ENCODE data around the gene GP9.

The GP9 gene

GRCh38 chr3:129028866-129029265 is 31.7 kb upstream of the GP9 start:
- WGBS, 2 experiments: 92% methylated on average over 13 of the region's 13 CpGs
- H3K27ac ChIP-seq (ENCODE audit: insufficient read depth, low read depth, low read length, poor library complexity, severe bottlenecking): no peak overlapping the region
- H3K4me1 ChIP-seq (ENCODE audit: control insufficient read depth, insufficient read depth, low read length): no peaks in the 10 kb centered on the region
- H3K27me3 ChIP-seq (ENCODE audit: control insufficient read depth, insufficient read depth, low read length, poor library complexity, severe bottlenecking): peaks cover 15% of the 10 kb centered on the region
- no peaks in the 10 kb centered on the region for H3K36me3 ChIP-seq (ENCODE audit: control insufficient read depth, insufficient read depth, low read length)
- no peaks in the 10 kb centered on the region for H3K9me3 ChIP-seq (ENCODE audit: control insufficient read depth, low read length)
- no peak overlapping the region for H3K4me3 ChIP-seq (ENCODE audit: insufficient read depth, low read depth, low read length)

DNA sequence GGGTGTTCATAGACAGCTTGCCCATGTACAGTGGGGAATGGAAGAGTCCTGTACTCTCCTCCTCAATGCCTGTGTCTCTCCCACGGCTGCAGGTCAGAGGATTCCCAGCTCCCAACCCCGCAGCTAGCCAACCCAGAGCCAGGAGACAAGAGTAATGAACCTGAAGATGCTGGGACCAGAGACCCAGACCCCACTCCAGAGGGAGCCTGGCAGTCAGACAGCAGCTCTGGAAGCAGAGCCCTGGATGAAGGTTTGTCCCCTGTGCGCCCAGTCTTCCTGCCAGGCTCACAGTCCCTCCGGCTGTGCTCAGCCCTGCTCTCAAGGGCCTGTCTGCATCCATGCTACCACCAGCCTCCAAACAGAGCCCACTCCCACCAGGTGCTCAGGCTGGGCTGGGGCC is 30.0 kb upstream of the GP9 start:
- Histone ChIP-seq H3K27me3 (ENCODE audit: control insufficient read depth, insufficient read depth, low read length, poor library complexity, severe bottlenecking) (peaks cover 15% of the 10 kb centered on the region), H3K4me1 (ENCODE audit: control insufficient read depth, insufficient read depth, low read length) (no peaks in the 10 kb centered on the region), H3K4me3 (ENCODE audit: insufficient read depth, low read depth, low read length) (no peak overlapping the region), H3K36me3 (ENCODE audit: control insufficient read depth, insufficient read depth, low read length) (no peaks in the 10 kb centered on the region), H3K9me3 (ENCODE audit: control insufficient read depth, low read length) (no peaks in the 10 kb centered on the region), H3K27ac (ENCODE audit: insufficient read depth, low read depth, low read length, poor library complexity, severe bottlenecking) (no peak overlapping the region)
- 94 to 96% methylated on average over 4 of the region's 4 CpGs for WGBS, 2 experiments

DNA sequence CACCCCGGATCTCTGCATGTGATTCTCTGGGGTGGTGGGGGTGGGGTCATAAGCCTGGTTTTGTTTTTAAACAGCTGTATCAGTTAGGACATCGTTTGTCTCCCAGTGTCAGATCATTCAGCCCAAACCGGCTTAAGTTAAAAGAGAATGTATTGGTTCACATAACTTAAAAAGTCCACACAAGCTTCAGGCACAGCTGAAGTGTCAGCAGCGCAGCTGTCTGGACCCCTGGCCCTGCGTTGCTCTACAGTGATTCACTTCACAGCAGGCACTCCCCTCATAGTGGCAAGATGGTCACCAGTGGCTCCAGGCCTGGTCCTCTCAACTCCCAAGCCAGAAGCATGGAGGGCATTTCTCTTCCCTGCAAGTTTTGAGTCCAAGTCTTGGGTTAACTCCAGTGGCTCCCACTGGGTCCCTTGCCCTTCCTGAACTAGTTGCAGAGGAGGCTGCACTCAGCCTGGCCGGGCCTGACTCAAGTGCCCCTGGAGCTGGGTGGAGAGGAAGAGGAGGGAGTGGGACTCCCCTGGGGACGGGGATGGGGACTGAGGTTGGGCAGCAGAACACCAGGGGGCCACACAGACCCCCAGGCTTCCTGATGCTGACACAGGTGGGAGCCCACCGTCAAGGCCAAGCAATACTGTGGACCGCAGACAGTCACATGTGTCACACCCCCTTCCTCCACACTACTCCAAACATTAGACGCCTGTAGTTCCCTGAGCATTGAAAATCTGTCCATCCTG is 28.9 kb upstream of the GP9 start:
- no peak overlapping the region for H3K4me3 ChIP-seq (ENCODE audit: insufficient read depth, low read depth, low read length)
- H3K27ac ChIP-seq (ENCODE audit: insufficient read depth, low read depth, low read length, poor library complexity, severe bottlenecking): no peak overlapping the region
- H3K4me1 ChIP-seq (ENCODE audit: control insufficient read depth, insufficient read depth, low read length): no peaks in the 10 kb centered on the region
- H3K27me3 ChIP-seq (ENCODE audit: control insufficient read depth, insufficient read depth, low read length, poor library complexity, severe bottlenecking): peaks cover 6% of the 10 kb centered on the region
- no peaks in the 10 kb centered on the region for H3K9me3 ChIP-seq (ENCODE audit: control insufficient read depth, low read length)
- no peaks in the 10 kb centered on the region for H3K36me3 ChIP-seq (ENCODE audit: control insufficient read depth, insufficient read depth, low read length)
- 89 to 90% methylated on average over 10 of the region's 10 CpGs for WGBS, 2 experiments

GRCh38 chr3:129032716-129033115 is 27.9 kb upstream of the GP9 start:
- Histone ChIP-seq H3K36me3 (ENCODE audit: control insufficient read depth, insufficient read depth, low read length) (no peaks in the 10 kb centered on the region), H3K27me3 (ENCODE audit: control insufficient read depth, insufficient read depth, low read length, poor library complexity, severe bottlenecking) (no peaks in the 10 kb centered on the region), H3K4me3 (ENCODE audit: insufficient read depth, low read depth, low read length) (no peak overlapping the region), H3K27ac (ENCODE audit: insufficient read depth, low read depth, low read length, poor library complexity, severe bottlenecking) (no peak overlapping the region), H3K9me3 (ENCODE audit: control insufficient read depth, low read length) (no peaks in the 10 kb centered on the region), H3K4me1 (ENCODE audit: control insufficient read depth, insufficient read depth, low read length) (no peaks in the 10 kb centered on the region)
- WGBS, 2 experiments: 90% methylated on average over 14 of the region's 14 CpGs

DNA sequence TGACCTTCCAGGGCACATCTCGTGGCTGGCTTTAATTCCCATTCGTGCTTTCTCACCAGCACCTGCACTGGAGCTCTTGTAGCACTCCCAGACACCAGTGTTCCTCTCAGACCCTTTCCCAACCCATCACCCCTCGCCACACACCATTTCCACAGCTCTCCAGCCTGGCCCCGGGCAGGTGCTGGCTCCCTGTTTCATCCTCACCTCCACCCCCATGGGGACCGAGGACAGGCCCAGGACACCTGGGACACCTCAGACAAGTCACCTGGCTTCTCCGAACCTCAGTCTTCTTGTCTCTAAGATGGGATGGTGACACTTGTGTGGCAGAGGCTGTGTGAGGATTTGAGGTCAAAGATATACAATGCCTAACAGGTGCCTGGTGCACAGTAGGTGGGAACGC is 27.4 kb upstream of the GP9 start:
- H3K9me3 ChIP-seq (ENCODE audit: control insufficient read depth, low read length): no peaks in the 10 kb centered on the region
- no peaks in the 10 kb centered on the region for H3K27me3 ChIP-seq (ENCODE audit: control insufficient read depth, insufficient read depth, low read length, poor library complexity, severe bottlenecking)
- no peak overlapping the region for H3K4me3 ChIP-seq (ENCODE audit: insufficient read depth, low read depth, low read length)
- H3K4me1 ChIP-seq (ENCODE audit: control insufficient read depth, insufficient read depth, low read length): no peaks in the 10 kb centered on the region
- H3K36me3 ChIP-seq (ENCODE audit: control insufficient read depth, insufficient read depth, low read length): no peaks in the 10 kb centered on the region
- WGBS, 2 experiments: 92% methylated on average over 6 to 7 of the region's 7 CpGs
- H3K27ac ChIP-seq (ENCODE audit: insufficient read depth, low read depth, low read length, poor library complexity, severe bottlenecking): no peak overlapping the region

DNA sequence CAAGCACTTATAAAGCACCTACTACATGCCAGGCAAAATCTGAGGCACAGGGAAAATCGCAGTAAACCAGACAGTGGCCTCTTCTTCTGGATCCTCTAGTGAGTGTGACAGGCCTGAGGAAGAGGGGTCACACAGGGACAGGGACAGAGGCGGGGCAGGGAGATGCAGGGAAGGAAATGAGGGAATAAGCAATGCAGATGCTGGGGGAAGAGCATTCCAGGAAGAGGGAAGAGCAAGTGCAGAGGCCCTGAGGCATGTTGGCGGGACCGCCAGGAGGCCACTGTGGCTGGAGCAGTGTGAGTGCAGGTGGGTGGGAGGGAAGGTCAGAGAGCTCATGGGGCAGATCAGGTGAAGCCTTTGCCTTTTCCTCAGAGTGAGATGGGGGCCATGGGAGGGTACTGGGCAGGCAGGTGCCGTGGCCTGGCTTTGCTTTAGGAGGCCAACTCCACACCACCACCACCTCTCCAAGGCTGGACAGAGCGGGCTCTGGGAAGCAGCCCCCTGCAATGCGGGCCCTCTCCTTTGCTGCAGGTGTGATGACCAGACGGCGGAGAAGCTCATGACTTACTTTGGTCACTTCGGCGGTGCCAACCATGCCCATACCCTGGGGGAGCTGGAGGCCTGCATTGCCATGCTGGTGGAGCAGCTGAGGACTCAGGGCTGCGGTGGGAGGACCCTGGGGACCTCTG is 26.8 kb upstream of the GP9 start:
- no peak overlapping the region for H3K4me3 ChIP-seq (ENCODE audit: insufficient read depth, low read depth, low read length)
- H3K27me3 ChIP-seq (ENCODE audit: control insufficient read depth, insufficient read depth, low read length, poor library complexity, severe bottlenecking): no peaks in the 10 kb centered on the region
- no peaks in the 10 kb centered on the region for H3K36me3 ChIP-seq (ENCODE audit: control insufficient read depth, insufficient read depth, low read length)
- H3K9me3 ChIP-seq (ENCODE audit: control insufficient read depth, low read length): no peaks in the 10 kb centered on the region
- WGBS, 2 experiments: 94 to 95% methylated on average over 12 of the region's 12 CpGs
- peaks cover 3% of the 10 kb centered on the region for H3K4me1 ChIP-seq (ENCODE audit: control insufficient read depth, insufficient read depth, low read length)
- H3K27ac ChIP-seq (ENCODE audit: insufficient read depth, low read depth, low read length, poor library complexity, severe bottlenecking): no peak overlapping the region

- Histone ChIP-seq H3K4me3 (ENCODE audit: insufficient read depth, low read depth, low read length) (no peak overlapping the region), H3K36me3 (ENCODE audit: control insufficient read depth, insufficient read depth, low read length) (no peaks in the 10 kb centered on the region), H3K4me1 (ENCODE audit: control insufficient read depth, insufficient read depth, low read length) (peaks cover 6% of the 10 kb centered on the region), H3K27ac (ENCODE audit: insufficient read depth, low read depth, low read length, poor library complexity, severe bottlenecking) (no peak overlapping the region), H3K27me3 (ENCODE audit: control insufficient read depth, insufficient read depth, low read length, poor library complexity, severe bottlenecking) (no peaks in the 10 kb centered on the region), H3K9me3 (ENCODE audit: control insufficient read depth, low read length) (no peaks in the 10 kb centered on the region)
- 87 to 94% methylated on average over 3 to 6 of the region's 6 CpGs for WGBS, 2 experiments
Measured at GRCh38 chr3:129034642-129035041, 25.9 kb upstream of the GP9 start.

- Histone ChIP-seq H3K27ac (ENCODE audit: insufficient read depth, low read depth, low read length, poor library complexity, severe bottlenecking) (no peak overlapping the region), H3K4me1 (ENCODE audit: control insufficient read depth, insufficient read depth, low read length) (peaks cover 6% of the 10 kb centered on the region), H3K27me3 (ENCODE audit: control insufficient read depth, insufficient read depth, low read length, poor library complexity, severe bottlenecking) (no peaks in the 10 kb centered on the region), H3K9me3 (ENCODE audit: control insufficient read depth, low read length) (no peaks in the 10 kb centered on the region), H3K36me3 (ENCODE audit: control insufficient read depth, insufficient read depth, low read length) (no peaks in the 10 kb centered on the region), H3K4me3 (ENCODE audit: insufficient read depth, low read depth, low read length) (no peak overlapping the region)
- 92 to 94% methylated on average over 11 of the region's 11 CpGs for WGBS, 2 experiments
Measured at GRCh38 chr3:129035360-129036221, 25.0 kb upstream of the GP9 start.

GRCh38 chr3:129036222-129037092 is 24.1 kb upstream of the GP9 start:
- Histone ChIP-seq H3K27ac (ENCODE audit: insufficient read depth, low read depth, low read length, poor library complexity, severe bottlenecking) (no peak overlapping the region), H3K27me3 (ENCODE audit: control insufficient read depth, insufficient read depth, low read length, poor library complexity, severe bottlenecking) (no peaks in the 10 kb centered on the region), H3K9me3 (ENCODE audit: control insufficient read depth, low read length) (no peaks in the 10 kb centered on the region), H3K4me1 (ENCODE audit: control insufficient read depth, insufficient read depth, low read length) (peaks cover 6% of the 10 kb centered on the region), H3K4me3 (ENCODE audit: insufficient read depth, low read depth, low read length) (no peak overlapping the region), H3K36me3 (ENCODE audit: control insufficient read depth, insufficient read depth, low read length) (no peaks in the 10 kb centered on the region)
- WGBS, 2 experiments: 86 to 91% methylated on average over 10 of the region's 10 CpGs

All from ectodermal cell (in vitro differentiated cells).